GM19438 (cell line): ENCODE results near the gene STING1.
"Not testable (repeated sequence)": the region's sequence is repeated elsewhere in the genome, so short reads cannot be mapped to it uniquely, and the experiment has no call there.

Source experiments
- ATAC-seq: cut with Tn5 transposase; IDR thresholded peaks from one replicate; pipeline ENCODE4 v1.9.1; 2021; ENCODE audit warnings: low read depth; ENCODE audit not compliant: unreplicated experiment

STING1 gene

GRCh38 chr5:139503879-139504278 is 21.3 kb upstream of the STING1 start:
- ATAC-seq: not testable (repeated sequence)

DNA sequence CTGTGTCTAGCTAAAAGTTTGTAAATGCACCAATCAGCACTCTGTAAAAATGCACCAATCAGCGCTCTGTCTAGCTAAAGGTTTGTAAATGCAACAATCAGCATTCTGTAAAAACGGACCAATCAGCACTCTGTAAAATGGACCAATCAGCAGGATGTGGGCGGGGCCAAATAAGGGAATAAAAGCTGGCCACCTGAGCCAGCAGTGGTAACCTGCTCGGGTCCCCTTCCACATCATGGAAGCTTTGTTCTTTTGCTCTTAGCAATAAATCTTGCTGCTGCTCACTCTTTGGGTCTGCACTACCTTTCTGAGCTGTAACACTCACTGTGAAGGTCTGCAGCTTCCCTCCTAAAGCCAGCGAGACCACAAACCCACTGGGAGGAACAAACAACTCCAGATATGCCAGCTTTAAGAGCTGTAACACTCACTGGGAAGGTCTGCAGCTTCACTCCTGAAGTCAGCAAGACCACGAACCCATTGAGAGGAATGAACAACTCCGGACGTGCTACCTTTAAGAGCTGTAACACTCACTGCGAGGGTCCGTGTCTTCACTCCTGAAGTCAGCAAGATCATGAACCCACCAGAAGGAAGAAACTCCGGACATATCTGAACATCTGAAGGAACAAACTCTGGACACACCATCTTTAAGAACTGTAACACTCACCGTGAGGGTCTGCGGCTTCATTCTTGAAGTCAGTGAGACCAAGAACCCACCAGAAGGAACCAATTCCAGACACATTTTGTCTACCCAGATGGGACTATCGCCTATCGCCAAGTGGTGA is 20.7 kb upstream of the STING1 start:
- not testable (repeated sequence) for ATAC-seq

DNA sequence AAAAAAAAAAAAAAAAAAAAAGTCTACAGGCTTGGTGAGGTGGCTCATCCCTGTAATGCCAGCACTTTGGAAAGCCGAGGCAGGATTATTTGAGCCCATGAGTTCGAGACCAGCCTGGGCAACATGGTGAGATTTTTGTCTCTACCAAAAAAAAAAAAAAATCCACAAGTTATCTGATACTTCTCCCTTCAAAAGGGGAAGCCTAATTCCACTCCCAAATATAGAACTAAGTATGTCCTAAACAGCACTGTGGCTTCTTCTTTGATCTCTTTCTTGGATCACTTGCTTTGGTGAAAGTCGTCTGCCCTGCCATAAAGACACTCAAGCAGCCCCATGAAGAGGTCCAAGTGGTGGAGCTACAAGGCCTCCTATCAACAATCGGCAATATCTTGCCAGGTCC is 18.8 kb upstream of the STING1 start:
- ATAC-seq: no peak

GRCh38 chr5:139495638-139496435 is 13.3 kb upstream of the STING1 start:
- ATAC-seq: no peak

GRCh38 chr5:139494832-139495231 is 12.3 kb upstream of the STING1 start:
- no peak for ATAC-seq

DNA sequence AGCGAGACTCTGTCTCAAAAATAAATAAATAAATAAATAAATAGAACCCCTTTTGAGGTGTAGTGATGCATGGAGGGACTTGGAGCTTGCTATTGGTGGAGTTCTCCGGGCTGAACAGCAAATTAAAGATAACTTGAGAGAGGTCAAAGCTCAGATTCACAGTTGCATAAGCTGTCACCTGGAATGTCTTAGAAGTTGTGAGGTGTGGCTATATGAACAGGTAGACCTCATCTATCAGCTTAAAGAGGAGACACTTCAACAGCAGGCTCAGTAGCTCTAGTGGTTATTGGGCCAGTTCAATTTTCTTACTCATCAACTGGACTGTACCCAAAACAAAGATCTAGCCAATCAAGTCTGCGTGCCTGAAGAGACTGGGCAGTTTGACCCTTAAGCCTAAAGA is 11.7 kb upstream of the STING1 start:
- no peak for ATAC-seq

- ATAC-seq: no peak
Observed at GRCh38 chr5:139492700-139493192, 10.2 kb upstream of the STING1 start.

DNA sequence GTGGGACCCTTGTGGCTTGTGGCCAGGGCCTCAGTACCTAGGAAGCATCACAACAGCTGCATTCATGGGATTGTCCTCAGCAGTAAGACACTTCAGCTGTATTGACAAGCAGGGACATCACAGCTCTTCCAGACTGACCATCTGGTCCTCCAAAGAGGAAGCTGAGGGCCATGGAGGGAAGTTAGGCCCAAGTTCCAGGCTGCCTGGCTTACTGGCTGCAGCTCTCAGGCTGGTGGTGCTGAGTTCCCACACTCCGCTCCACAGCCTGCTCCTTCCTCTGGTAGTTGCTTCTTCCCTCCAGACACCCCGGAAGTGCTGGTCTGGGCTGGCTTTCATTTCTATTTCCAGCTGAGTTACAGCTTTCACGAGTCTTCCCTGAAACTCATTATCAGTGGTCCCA is 5.7 kb upstream of the STING1 start:
- no peak for ATAC-seq

- no peak for ATAC-seq
Observed at GRCh38 chr5:139486201-139486600, 3.6 kb upstream of the STING1 start.

- ATAC-seq: not testable (repeated sequence)
Observed at GRCh38 chr5:139482890-139483208, 291 bp upstream of the STING1 start.

- peak; percentile 21 for ATAC-seq
Observed at GRCh38 chr5:139481580-139482049, 943 bp downstream of the STING1 start.

GRCh38 chr5:139481122-139481533 is 1.4 kb downstream of the STING1 start:
- ATAC-seq: no peak

GRCh38 chr5:139479729-139480128 is 2.8 kb downstream of the STING1 start:
- not testable (repeated sequence) for ATAC-seq

- ATAC-seq: not testable (repeated sequence)
Observed at GRCh38 chr5:139478657-139479423, 3.7 kb downstream of the STING1 start.

- ATAC-seq: no peak
Observed at GRCh38 chr5:139475865-139476617, 6.5 kb downstream of the STING1 start.

DNA sequence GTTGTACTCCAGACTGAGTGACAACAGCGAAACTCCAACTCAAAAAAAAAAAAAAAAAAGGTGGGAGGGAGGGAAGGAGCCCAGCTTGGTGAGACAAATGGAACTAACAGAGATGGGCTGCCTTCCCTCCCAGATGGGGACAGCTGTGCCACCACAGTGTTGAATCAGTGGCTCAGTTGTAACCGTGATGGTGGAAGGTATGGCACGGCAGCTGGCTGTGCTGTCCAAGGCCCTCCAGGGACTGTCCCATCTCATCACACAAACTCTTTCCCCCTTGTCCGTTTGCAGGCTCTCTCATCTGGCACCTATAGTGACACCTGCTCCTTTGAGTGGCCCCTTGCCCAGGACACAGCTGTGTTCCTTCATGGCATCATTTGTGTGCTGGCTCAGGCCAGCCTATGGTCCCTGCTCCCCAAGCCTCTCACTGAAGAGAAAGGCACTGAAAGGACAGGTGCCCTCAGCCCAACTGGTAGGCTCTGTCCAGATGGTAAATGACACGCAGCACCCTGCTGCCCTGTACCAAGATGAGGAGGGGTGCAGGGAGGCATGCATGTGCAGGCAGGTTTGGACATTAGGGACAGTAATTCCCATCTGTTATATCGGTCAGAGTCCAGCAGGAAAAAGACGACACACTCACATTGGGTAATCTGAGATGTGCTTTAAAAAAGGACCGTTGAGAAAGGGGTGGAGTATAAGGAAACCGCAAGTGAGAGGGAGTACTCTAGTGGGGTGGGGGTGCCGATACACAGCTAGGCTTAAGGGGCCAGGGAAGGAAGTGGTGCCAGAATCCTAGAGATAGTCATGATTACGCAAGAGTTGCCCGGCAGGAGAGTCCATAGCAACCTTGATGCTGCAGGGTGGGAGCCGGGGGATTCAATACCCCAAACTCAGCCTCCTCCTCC is 7.4 kb downstream of the STING1 start:
- ATAC-seq: no peak

DNA sequence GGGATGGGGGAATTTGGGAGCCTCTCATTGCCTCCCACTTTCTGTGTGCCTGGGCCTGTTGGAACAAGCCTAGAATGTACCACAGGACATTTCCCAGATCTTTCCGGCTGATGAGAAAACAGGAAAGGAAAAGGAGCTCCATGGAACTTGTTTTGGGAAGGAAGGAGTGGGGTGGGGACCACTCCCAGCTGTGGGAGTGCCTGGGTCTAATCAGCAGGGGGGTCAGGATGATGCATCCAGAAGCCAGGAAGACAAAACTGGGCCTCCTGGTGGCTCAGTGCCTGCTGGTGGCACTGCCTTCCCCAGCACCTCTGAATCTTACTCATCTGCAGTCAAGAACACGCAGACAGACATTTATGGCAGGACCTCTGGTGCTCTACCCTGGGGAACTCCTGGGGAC is 9.0 kb downstream of the STING1 start:
- no peak for ATAC-seq

DNA sequence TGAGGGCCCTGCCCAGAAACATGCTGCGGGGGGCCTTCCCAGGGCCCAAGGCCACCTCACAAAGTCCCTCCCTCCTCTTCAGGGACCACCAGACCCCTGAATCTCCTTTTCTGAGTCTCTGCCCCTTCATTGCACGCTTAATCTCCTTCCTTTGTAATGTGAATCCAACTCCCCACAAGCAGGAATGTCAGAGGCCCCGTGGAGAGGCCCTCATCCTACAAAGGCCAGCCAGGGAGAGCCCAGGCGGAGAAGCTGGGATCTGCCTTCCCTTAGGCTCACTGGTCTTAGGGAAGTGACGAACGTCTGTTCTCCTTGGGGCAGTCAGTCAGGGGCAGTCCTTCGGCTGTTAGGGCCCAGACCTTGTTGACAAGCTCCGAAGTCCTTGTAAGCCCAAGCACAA is 9.5 kb downstream of the STING1 start:
- no peak for ATAC-seq

GRCh38 chr5:139472386-139473030 is 10.1 kb downstream of the STING1 start:
- ATAC-seq: no peak
